GM21423 (cell line): Measurements from ENCODE around the gene KDM4C.

Experiments used
- ATAC-seq: cut with Tn5 transposase; IDR thresholded peaks from one replicate; pipeline ENCODE4 v1.9.1; 2021; ENCODE audit warnings: mild to moderate bottlenecking, moderate library complexity; ENCODE audit not compliant: unreplicated experiment

KDM4C gene

GRCh38 chr9:6852243-6852963, 94.6 kb downstream of the KDM4C start:
- ATAC-seq: no peak

DNA sequence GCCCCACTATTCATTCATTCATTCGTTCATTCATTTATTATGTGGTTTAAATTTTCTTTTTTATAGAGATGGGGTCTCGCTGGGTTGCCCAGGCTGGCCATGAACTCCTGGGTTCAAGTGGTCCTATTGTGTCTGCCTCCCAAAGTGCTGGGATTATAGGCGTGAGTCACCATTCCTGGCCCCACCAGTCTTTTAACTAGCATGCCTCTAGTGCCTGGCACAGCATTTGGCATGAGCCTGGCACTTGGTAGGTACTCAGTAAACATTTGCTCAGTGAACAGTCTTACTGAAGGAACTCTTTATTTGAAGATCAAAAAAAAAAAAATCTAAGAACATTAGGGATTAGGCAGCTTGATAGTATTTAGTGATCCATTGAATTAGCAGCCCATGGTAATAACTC, 98.1 kb downstream of the KDM4C start:
- no peak for ATAC-seq

- no peak for ATAC-seq
Measured at GRCh38 chr9:6864102-6864501, 106.3 kb downstream of the KDM4C start.

DNA sequence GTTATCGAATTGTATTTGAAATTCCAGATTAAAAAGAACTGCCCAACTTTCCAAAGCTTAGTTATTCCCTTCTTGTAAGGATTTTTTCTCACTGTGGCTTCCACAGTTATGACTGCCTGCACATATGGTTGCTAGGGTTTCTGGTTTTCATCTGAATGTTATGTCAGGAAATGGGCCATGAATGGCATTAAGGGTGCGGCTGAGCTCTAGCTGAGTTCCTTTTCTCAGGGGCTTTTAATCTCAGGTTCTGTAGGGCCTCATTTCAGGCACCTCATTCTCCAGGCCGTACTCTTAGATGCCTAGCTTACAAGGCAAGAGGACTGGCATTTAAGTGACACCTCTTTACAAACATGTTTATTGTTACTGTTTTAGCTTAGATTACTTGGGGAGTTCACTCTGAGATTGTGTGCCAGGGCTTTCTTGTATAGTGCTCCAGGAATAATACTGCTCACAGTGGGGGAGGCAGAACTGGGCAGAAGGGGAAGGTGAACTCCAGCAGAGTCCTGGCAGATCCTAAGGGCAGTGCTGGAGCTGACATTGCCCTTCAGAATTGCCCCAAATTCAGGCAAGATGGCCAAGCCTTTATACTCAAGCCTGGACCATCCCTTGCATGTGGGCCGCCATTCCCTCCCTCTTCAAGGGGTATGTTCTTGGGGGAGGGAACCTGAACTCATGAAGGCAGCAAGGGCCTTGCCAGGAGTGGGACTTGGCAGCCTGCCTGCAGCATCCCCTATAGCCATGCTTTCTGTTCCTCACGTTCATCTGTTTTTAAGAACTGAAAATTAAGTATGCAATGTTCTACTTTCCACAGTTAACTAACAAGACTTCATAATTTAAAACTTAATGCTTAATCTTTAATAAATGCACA, 111.5 kb downstream of the KDM4C start:
- no peak for ATAC-seq

DNA sequence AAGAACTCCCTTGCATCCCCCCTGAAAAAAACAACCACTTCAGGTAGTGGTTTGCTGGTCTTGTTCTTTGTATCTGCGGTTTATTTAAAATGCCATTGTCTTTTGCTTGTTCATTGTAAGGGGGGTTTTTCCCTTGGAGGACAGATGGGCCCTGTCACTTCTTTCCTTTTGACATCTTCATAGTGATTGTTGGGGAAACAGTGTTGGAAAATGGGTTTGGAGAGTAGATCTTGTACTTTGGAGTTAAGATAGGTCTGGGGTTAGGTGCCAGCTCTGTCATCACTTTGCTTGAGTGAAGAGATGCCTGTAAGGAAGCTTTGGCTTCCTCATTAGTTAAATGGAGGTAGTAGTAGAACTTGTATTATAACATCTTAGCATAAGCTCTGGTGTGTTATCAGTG, 112.4 kb downstream of the KDM4C start:
- ATAC-seq: no peak

- ATAC-seq: no peak
Measured at GRCh38 chr9:6870650-6871477, 113.1 kb downstream of the KDM4C start.

- no peak for ATAC-seq
Measured at GRCh38 chr9:6873857-6874256, 116.1 kb downstream of the KDM4C start.

- ATAC-seq: no peak
Measured at GRCh38 chr9:6876195-6876894, 118.6 kb downstream of the KDM4C start.

- no peak for ATAC-seq
Measured at GRCh38 chr9:6877671-6878161, 119.9 kb downstream of the KDM4C start.

- no peak for ATAC-seq
Measured at GRCh38 chr9:6880626-6881025, 122.9 kb downstream of the KDM4C start.

- ATAC-seq: no peak
Measured at GRCh38 chr9:6884101-6884500, 126.3 kb downstream of the KDM4C start.

- no peak for ATAC-seq
Measured at GRCh38 chr9:6884990-6885389, 127.2 kb downstream of the KDM4C start.

DNA sequence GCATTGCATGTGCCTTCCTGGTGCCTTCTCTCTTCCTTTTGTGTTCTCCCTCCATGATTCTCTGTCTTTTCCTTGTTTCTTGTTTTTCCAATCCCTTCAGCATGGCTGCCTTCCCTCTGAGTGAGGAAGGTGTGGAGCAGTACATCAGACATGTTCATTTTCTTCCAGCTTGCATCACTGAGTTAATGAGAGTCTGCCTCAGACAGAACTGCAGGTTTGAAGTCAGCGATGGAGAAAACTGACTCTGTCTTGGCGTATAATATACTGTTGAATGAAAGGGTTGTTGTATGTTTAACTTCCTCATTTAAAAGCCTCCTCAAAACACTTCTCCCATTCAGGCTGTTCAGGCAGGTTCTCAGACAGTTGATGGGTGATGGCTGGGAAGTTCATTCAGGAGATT, 129.3 kb downstream of the KDM4C start:
- ATAC-seq: no peak

DNA sequence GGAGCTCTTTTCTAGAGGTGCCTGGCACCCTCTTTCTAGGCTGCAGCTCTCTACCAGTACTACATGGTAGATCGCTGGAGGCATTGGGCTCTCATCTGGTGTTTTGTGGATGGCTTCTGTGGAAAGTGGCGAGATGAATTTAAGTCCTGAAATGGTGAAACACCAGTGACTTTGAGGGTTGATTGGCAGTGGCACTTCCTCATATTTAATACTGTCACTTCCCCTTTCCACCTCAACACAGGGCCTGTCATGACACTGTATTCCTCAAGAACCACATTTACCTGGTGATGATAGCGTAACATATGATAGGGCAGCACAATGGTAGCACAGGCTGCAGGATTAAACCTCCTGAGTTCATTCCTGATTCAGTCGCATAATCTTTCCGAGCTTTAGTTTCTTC, 132.1 kb downstream of the KDM4C start:
- peak; percentile 39 for ATAC-seq

DNA sequence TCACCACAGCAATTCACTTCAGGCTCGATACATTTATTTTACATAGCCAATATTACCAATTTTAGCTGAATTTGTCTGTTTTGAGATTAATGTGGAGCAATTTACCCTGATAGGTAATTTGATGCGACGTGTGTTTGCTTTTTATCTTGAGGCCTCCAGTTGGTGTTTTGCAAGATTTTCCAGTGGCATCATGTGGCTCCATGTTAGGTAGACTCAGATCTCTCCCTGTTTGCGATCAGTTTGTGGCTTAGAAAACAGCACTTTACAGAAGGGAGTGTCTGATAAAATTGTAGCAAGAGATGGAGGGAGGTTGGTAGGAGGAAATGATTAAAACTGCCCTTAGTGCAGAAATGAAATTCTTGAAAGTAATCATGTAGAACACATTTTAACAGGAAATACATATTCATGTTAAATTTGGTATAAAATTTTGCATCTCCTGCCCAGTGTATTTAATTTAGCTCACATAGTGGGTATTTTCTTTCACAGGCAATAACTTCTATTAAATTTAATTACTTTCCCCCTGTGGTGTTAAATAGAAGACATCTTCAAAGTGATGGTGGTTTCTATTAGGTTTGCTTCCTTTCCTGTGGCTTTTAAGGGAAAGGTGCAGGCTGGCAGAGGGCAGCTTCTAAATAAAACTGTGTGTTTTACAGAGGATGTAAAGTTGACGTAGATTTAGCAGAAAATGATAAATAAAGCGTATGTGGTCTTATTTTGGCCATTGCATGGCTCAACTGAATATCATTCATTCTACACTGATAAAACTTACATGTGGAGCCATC, 135.8 kb downstream of the KDM4C start:
- peak; percentile 24 for ATAC-seq

DNA sequence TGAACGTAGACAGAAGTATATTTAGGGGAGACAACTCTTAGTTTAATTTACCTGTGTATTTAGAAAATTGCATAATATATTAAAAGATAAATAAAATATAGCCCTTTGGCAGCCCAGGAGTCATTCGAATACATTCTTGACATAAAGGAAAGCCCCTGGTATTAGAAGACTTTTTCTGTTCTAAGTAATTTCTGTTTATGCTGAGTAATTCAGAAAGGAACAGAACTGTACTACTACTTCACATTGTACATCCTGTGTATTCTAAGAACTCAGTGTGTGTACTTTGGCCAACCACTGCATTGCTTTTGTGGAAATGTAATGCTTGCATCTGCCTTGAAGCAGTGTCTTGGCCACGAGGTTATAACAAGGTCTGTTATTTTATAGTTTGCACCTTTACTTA, 136.4 kb downstream of the KDM4C start:
- peak; percentile 89 for ATAC-seq

- no peak for ATAC-seq
Measured at GRCh38 chr9:6895754-6896153, 138.0 kb downstream of the KDM4C start.

DNA sequence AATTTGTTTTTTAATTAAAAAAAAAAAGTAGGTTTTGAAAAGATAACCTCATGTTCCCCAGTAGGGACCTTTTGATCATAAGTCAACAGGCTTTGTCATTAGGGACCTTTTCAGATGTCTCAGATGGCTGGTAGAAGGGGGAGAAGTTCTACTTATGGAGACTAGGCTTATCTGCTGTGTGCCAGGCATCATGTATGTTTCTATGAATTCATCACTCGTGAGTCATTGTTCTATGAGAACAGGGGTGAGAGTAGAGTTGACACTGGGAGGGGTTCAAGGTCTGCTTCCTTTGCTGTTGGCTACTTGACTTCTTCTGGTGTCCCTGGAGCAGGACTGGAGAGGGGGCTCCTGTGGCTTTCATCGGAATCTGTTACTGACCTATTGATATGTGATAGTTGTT, 138.8 kb downstream of the KDM4C start:
- ATAC-seq: no peak

DNA sequence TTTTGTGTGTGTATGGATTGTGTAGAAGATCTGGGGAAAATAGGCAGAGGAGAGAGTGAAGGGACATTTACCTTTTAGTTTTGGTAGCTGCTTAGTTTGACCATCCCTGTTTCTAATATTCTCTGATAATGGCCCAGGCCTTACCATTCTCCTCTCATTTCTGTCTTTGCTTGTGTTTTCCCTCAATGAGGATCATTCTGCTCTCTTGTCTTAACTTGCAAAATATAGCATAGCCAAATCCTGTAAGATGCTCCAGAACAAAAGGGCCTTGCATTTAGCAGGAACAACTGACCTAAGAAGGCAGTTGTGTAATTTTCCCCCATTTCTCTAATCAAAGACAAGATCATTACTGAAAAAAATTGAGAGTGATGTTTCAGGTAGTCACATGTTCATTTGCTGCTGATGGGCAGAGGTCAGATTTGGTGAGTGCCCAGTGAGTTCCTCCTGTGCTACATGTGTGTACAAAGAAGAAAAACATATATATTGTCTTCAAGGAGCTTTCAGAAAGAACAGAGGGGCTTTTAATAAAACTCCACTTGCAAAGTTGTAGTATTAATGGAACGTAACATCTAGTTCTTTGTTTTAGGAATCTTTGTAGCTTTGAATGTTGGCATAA, 139.5 kb downstream of the KDM4C start:
- ATAC-seq: no peak
